Ectodermal cell (in vitro differentiated cells): ENCODE results near the gene OTX1.

Experiments
- H3K27ac ChIP-seq: 2 replicates; pipeline ENCODE4 v1.7.0; 2013; ENCODE audit warnings: mild to moderate bottlenecking, low read depth, low read length; ENCODE audit not compliant: insufficient read depth, poor library complexity, severe bottlenecking
- H3K27me3 ChIP-seq: 2 replicates; pipeline ENCODE4 v1.7.0; 2013; ENCODE audit warnings: mild to moderate bottlenecking, low read length; ENCODE audit not compliant: insufficient read depth, control insufficient read depth, poor library complexity, severe bottlenecking
- H3K36me3 ChIP-seq: one replicate; pipeline ENCODE4 v1.7.0; 2013; ENCODE audit warnings: low read length; ENCODE audit not compliant: control insufficient read depth, insufficient read depth
- H3K4me1 ChIP-seq: one replicate; pipeline ENCODE4 v1.7.0; 2013; ENCODE audit warnings: low read length; ENCODE audit not compliant: control insufficient read depth, insufficient read depth
- H3K4me3 ChIP-seq: 2 replicates; pipeline ENCODE4 v1.7.0; 2013; ENCODE audit warnings: low read depth, low read length, control low read depth; ENCODE audit not compliant: insufficient read depth
- H3K9me3 ChIP-seq: 2 replicates; pipeline ENCODE4 v1.7.0; 2013; ENCODE audit warnings: mild to moderate bottlenecking, low read length, moderate library complexity; ENCODE audit not compliant: control insufficient read depth
- WGBS, 2 experiments: methylation state at CpG; one replicate each; pipeline ENCODE4 v1.1.7; 2013; ENCODE audit warnings: missing lambda C conversion rate in 2 of 2; 5-methylcytosine and 5-hydroxymethylcytosine counted together

OTX1 gene

GRCh38 chr2:63058144-63058920 lies 7.7 kb downstream of the OTX1 start:
- Histone ChIP-seq H3K27ac (peak overlapping the region; percentile 56), H3K4me3 (no peak overlapping the region)
- WGBS, 2 experiments: 1 to 2% methylated on average over 35 of the region's 35 CpGs

GRCh38 chr2:63058921-63059792 lies 8.5 kb downstream of the OTX1 start:
- Histone ChIP-seq H3K4me1 (peaks cover 28% of the 10 kb centered on the region), H3K9me3 (no peaks in the 10 kb centered on the region), H3K27ac (no peak overlapping the region), H3K27me3 (peaks cover 99% of the 10 kb centered on the region), H3K36me3 (no peaks in the 10 kb centered on the region), H3K4me3 (no peak overlapping the region)
- 4% methylated on average over 67 of the region's 67 CpGs for WGBS, 2 experiments

More at GRCh38 chr2:63058144-63058920, 7.7 kb downstream of the OTX1 start:
- no peaks in the 10 kb centered on the region for H3K9me3 ChIP-seq
- no peaks in the 10 kb centered on the region for H3K36me3 ChIP-seq
- peaks cover 28% of the 10 kb centered on the region for H3K4me1 ChIP-seq
- H3K27me3 ChIP-seq: peaks cover 99% of the 10 kb centered on the region

- Histone ChIP-seq H3K27me3 (peaks cover 98% of the 10 kb centered on the region), H3K4me3 (no peak overlapping the region), H3K9me3 (no peaks in the 10 kb centered on the region), H3K36me3 (no peaks in the 10 kb centered on the region), H3K4me1 (peaks cover 28% of the 10 kb centered on the region), H3K27ac (no peak overlapping the region)
- 2 to 4% methylated on average over 28 to 39 of the region's 39 CpGs for WGBS, 2 experiments
These were observed 9.3 kb downstream of the OTX1 start for GRCh38 chr2:63059793-63060471.

- no peak overlapping the region for H3K27ac ChIP-seq
- H3K4me3 ChIP-seq: no peak overlapping the region
- peaks cover 97% of the 10 kb centered on the region for H3K27me3 ChIP-seq
- peaks cover 23% of the 10 kb centered on the region for H3K4me1 ChIP-seq
- 22 to 40% methylated on average over 3 to 4 of the region's 5 CpGs for WGBS, 2 experiments
- H3K9me3 ChIP-seq: no peaks in the 10 kb centered on the region
- no peaks in the 10 kb centered on the region for H3K36me3 ChIP-seq
These were observed 9.9 kb downstream of the OTX1 start for GRCh38 chr2:63060472-63060991.

- 85 to 94% methylated on average over 1 of the region's 1 CpG for WGBS, 2 experiments
- peaks cover under 1% of the 10 kb centered on the region for H3K4me1 ChIP-seq
- H3K36me3 ChIP-seq: no peaks in the 10 kb centered on the region
- peaks cover 71% of the 10 kb centered on the region for H3K27me3 ChIP-seq
- H3K9me3 ChIP-seq: no peaks in the 10 kb centered on the region
- H3K27ac ChIP-seq: no peak overlapping the region
- no peak overlapping the region for H3K4me3 ChIP-seq
These were observed 13.6 kb downstream of the OTX1 start for GRCh38 chr2:63064197-63064596.

GRCh38 chr2:63064661-63065060 lies 14.0 kb downstream of the OTX1 start:
- H3K27me3 ChIP-seq: peaks cover 66% of the 10 kb centered on the region
- WGBS, 2 experiments: 80 to 82% methylated on average over 1 to 3 of the region's 4 CpGs
- no peaks in the 10 kb centered on the region for H3K4me1 ChIP-seq

GRCh38 chr2:63066265-63066664 lies 15.6 kb downstream of the OTX1 start:
- Histone ChIP-seq H3K36me3 (no peaks in the 10 kb centered on the region), H3K4me1 (no peaks in the 10 kb centered on the region), H3K9me3 (no peaks in the 10 kb centered on the region), H3K4me3 (no peak overlapping the region), H3K27ac (no peak overlapping the region), H3K27me3 (peaks cover 50% of the 10 kb centered on the region)
- WGBS, 2 experiments: 74 to 79% methylated on average over 3 of the region's 3 CpGs

More at GRCh38 chr2:63064661-63065060, 14.0 kb downstream of the OTX1 start:
- Histone ChIP-seq H3K27ac (no peak overlapping the region), H3K36me3 (no peaks in the 10 kb centered on the region), H3K9me3 (no peaks in the 10 kb centered on the region), H3K4me3 (no peak overlapping the region)

- H3K4me3 ChIP-seq: no peak overlapping the region
- WGBS, 2 experiments: 50 to 67% methylated on average over 2 of the region's 2 CpGs
- no peak overlapping the region for H3K27ac ChIP-seq
- H3K27me3 ChIP-seq: peaks cover 44% of the 10 kb centered on the region
- no peaks in the 10 kb centered on the region for H3K36me3 ChIP-seq
- H3K9me3 ChIP-seq: no peaks in the 10 kb centered on the region
- no peaks in the 10 kb centered on the region for H3K4me1 ChIP-seq
These were observed 16.2 kb downstream of the OTX1 start for GRCh38 chr2:63066838-63067237.

GRCh38 chr2:63071664-63072063 lies 21.0 kb downstream of the OTX1 start:
- H3K9me3 ChIP-seq: no peaks in the 10 kb centered on the region
- no peak overlapping the region for H3K4me3 ChIP-seq
- WGBS, 2 experiments: 88 to 96% methylated on average over 2 of the region's 2 CpGs
- peaks cover 6% of the 10 kb centered on the region for H3K27me3 ChIP-seq
- H3K27ac ChIP-seq: no peak overlapping the region
- no peaks in the 10 kb centered on the region for H3K36me3 ChIP-seq
- no peaks in the 10 kb centered on the region for H3K4me1 ChIP-seq
